GM12875 (cell line): ENCODE results near the gene COL3A1.

Experiments used
- H3K4me3 ChIP-seq: one replicate; pipeline ENCODE4 v1.5.1; 2011; ENCODE audit warnings: low read depth, low read length, control low read depth
- CTCF ChIP-seq: IDR thresholded peaks from 2 replicates; pipeline ENCODE4 v1.5.1; 2011; ENCODE audit warnings: low read depth, mild to moderate bottlenecking, control low read depth, inconsistent platforms, low read length, moderate library complexity, borderline replicate concordance; ENCODE audit not compliant: insufficient read depth

The COL3A1 gene

GRCh38 chr2:188974164-188974563 lies at the start of gene COL3A1:
Gene COL3A1 (plus strand): TSS chr2:188974373. CDS start chr2:188974490, 117 bp downstream.
- H3K4me3 ChIP-seq: no peak within 1 kb of the TSS

GRCh38 chr2:188928643-188929042 lies 45.5 kb upstream of the COL3A1 start:
- TF ChIP-seq CTCF: no peak
- H3K4me3 ChIP-seq: no peak overlapping the region

More at GRCh38 chr2:188974164-188974563, at the start of gene COL3A1:
- TF ChIP-seq CTCF: no peak

GRCh38 chr2:188931361-188931760 lies 42.8 kb upstream of the COL3A1 start:
- no peak for TF ChIP-seq CTCF
- no peak overlapping the region for H3K4me3 ChIP-seq

GRCh38 chr2:188937228-188938220 lies 36.6 kb upstream of the COL3A1 start:
- no peak for TF ChIP-seq CTCF
- no peak overlapping the region for H3K4me3 ChIP-seq

GRCh38 chr2:188940171-188940570 lies 34.0 kb upstream of the COL3A1 start:
- TF ChIP-seq CTCF: no peak
- no peak overlapping the region for H3K4me3 ChIP-seq

GRCh38 chr2:188944442-188944841 lies 29.7 kb upstream of the COL3A1 start:
- no peak overlapping the region for H3K4me3 ChIP-seq
- TF ChIP-seq CTCF: no peak
